OCI-M2 (cell line): Measurements from ENCODE around the gene NQO1.
"Not testable (repeated sequence)": the region's sequence is repeated elsewhere in the genome, so short reads cannot be mapped to it uniquely, and the experiment has no call there.

Source experiments
- DNase-seq: peaks from one replicate; lab custom pipeline; 2025; ENCODE audit not compliant: unreplicated experiment; lab: John Stamatoyannopoulos, UW

NQO1 gene

GRCh38 chr16:69726313-69727060, at the start of gene NQO1:
Gene NQO1, minus strand, starts transcription at chr16:69726560. Its CDS starts 121 bp downstream, at chr16:69726439.
- DNase-seq: no peak

GRCh38 chr16:69775563-69775962, 49.2 kb upstream of the NQO1 start:
- DNase-seq: no peak

- no peak for DNase-seq
Observed at GRCh38 chr16:69773260-69773947, 47.0 kb upstream of the NQO1 start.

- no peak for DNase-seq
Observed at GRCh38 chr16:69771651-69771967, 45.2 kb upstream of the NQO1 start.

GRCh38 chr16:69769404-69769803, 43.0 kb upstream of the NQO1 start:
- DNase-seq: no peak

GRCh38 chr16:69768666-69769065, 42.3 kb upstream of the NQO1 start:
- DNase-seq: no peak

- DNase-seq: no peak
Observed at GRCh38 chr16:69767459-69768229, 41.3 kb upstream of the NQO1 start.

- DNase-seq: no peak
Observed at GRCh38 chr16:69763599-69763942, 37.2 kb upstream of the NQO1 start.

GRCh38 chr16:69762814-69763598, 36.6 kb upstream of the NQO1 start:
- no peak for DNase-seq

- peak; percentile 26 for DNase-seq
Observed at GRCh38 chr16:69761983-69762813, 35.8 kb upstream of the NQO1 start, which contains the start of gene WWP2. Gene WWP2, plus strand, starts transcription at chr16:69762332. Its CDS starts 24,679 bp downstream, at chr16:69787011.

- not testable (repeated sequence) for DNase-seq
Observed at GRCh38 chr16:69757375-69757774, 31.0 kb upstream of the NQO1 start.

- no peak for DNase-seq
Observed at GRCh38 chr16:69756705-69757104, 30.3 kb upstream of the NQO1 start.

- DNase-seq: peak; percentile 82
Observed at GRCh38 chr16:69754469-69755310, 28.3 kb upstream of the NQO1 start, which contains the start of gene NOB1. Gene NOB1, minus strand, starts transcription at chr16:69754926. Its CDS starts 16 bp downstream, at chr16:69754910.

- DNase-seq: no peak
Observed at GRCh38 chr16:69754143-69754468, 27.7 kb upstream of the NQO1 start.

- DNase-seq: no peak
Observed at GRCh38 chr16:69748694-69749345, 22.5 kb upstream of the NQO1 start.

GRCh38 chr16:69747115-69747514, 20.8 kb upstream of the NQO1 start:
- no peak for DNase-seq

GRCh38 chr16:69745959-69746358, 19.6 kb upstream of the NQO1 start:
- no peak for DNase-seq

GRCh38 chr16:69745232-69745612, 18.9 kb upstream of the NQO1 start:
- DNase-seq: no peak
